Smooth muscle cell (in vitro differentiated cells): Measurements from ENCODE around the gene SART3. TPM values are rescaled to one million over a fixed set of nuclear protein-coding genes. Genes with fewer than 3 reads are reported as not detected.

Experiments
- DNase-seq: peaks from one replicate; lab custom pipeline; 2025; ENCODE audit not compliant: unreplicated experiment; lab: John Stamatoyannopoulos, UW
- H2AFZ ChIP-seq: fragments of 200-600 bp; sonication (generic); 2 replicates; pipeline ENCODE4 v1.6.0; 2016; ENCODE audit warnings: antibody characterized with exemption, low read depth, mild to moderate bottlenecking
- H3F3A ChIP-seq: fragments of 200-600 bp; sonication (generic); 2 replicates; pipeline ENCODE4 v1.6.0; 2017; ENCODE audit warnings: antibody characterized with exemption, low read depth
- H3K27ac ChIP-seq: fragments of 200-600 bp; sonication (generic); 2 replicates; pipeline ENCODE4 v1.5.1; 2016; ENCODE audit warnings: low read depth, mild to moderate bottlenecking
- H3K27me3 ChIP-seq: fragments of 200-600 bp; sonication (generic); 2 replicates; pipeline ENCODE4 v1.6.1; 2016; ENCODE audit warnings: low read depth, mild to moderate bottlenecking
- H3K36me3 ChIP-seq: fragments of 200-600 bp; sonication (generic); 2 replicates; pipeline ENCODE4 v1.5.1; 2016; ENCODE audit warnings: low read depth
- H3K4me1 ChIP-seq: fragments of 200-600 bp; sonication (generic); 2 replicates; pipeline ENCODE4 v1.5.1; 2016; ENCODE audit warnings: low read depth
- H3K4me2 ChIP-seq: fragments of 200-600 bp; sonication (generic); 2 replicates; pipeline ENCODE4 v1.6.0; 2016; ENCODE audit warnings: mild to moderate bottlenecking
- H3K4me3 ChIP-seq: fragments of 200-600 bp; sonication (generic); 2 replicates; pipeline ENCODE4 v1.5.1; 2016; ENCODE audit warnings: mild to moderate bottlenecking
- H3K79me2 ChIP-seq: fragments of 200-600 bp; sonication (generic); 2 replicates; pipeline ENCODE4 v1.6.0; 2016; ENCODE audit warnings: low read depth, mild to moderate bottlenecking
- H3K9ac ChIP-seq: fragments of 200-600 bp; sonication (generic); 2 replicates; pipeline ENCODE4 v1.6.0; 2016; ENCODE audit warnings: low read depth
- H3K9me3 ChIP-seq: fragments of 200-600 bp; sonication (generic); replicated peaks from 2 replicates; pipeline ENCODE4 v1.5.1; 2016; ENCODE audit warnings: low read depth
- H4K20me1 ChIP-seq: fragments of 200-600 bp; sonication (generic); 2 replicates; pipeline ENCODE4 v1.6.0; 2016; ENCODE audit warnings: low read depth
- WGBS: methylation state at CpG from one replicate; pipeline ENCODE4 v1.1.7; 2016; ENCODE audit warnings: low lambda C conversion rate; 5-methylcytosine and 5-hydroxymethylcytosine counted together
- polyA plus RNA-seq: library from polyadenylated mRNA; unstranded; fragments of >200 nt; fragmentation: Nextera tagmentation; extraction: Ambion mirVana; gene quantifications from 2 replicates; pipeline ENCODE4 v1.2.1, GENCODE V29; 2016
- total RNA-seq: library from RNA; depleted of rRNA; stranded (reverse); fragments of >200 nt; gene quantifications from 2 replicates; pipeline ENCODE4 v1.2.3, GENCODE V29; 2014
- TF ChIP-seq, protein P1 (sequence below): fragments of 200-600 bp; sonication (generic); IDR thresholded peaks from 2 replicates; pipeline ENCODE4 v1.5.1; 2017; ENCODE audit warnings: borderline replicate concordance, mild to moderate bottlenecking, antibody characterized with exemption; ENCODE audit not compliant: insufficient read depth, poor library complexity, severe bottlenecking

SART3 gene
- total and polyA plus RNA-seq, 2 experiments from 2014 or later, result 22.7 to 94.5 TPM

DNA sequence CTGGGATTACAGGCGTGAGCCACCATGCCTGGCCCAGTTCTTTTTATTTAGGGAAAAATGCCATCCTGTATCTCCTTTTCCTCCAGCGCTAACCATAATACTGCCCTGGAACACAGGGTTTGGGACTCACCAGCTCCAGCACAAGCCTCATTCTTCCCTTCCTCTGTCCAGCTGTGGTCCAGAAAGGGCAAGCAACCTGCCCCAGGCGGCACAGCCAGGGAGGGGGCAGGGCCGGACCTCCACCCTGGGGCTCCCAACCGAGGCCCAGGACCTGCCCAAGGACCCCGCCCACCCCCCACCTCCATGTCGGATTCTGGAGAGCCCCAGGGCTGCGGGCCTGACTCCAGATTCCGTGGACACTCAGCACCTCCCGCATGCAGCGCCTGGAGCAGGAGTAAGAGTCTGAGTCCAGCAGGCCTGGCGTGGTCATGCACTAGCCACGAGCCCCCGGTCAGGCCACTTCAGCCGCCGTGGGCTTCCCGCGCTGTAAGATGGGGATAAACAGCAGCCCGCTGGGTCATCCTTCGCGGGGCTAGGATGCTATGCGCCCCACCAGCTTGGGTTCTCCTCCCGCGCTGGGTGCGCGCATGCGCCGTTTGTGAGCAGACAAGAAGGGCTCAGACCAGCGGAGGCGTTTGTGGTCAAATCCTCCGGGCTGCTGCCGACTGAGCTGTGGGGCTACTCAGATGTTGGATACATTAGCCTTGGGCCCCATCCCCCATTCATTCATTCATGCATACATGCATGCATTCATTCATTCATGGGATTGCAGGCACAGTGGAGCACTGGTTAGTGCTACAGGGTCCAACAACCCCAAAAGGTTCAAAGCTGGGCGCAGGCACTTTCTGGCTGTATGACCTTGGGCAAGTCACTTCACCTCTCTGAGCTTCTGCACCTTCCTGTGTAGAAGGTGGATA, 20.6 kb upstream of the SART3 start:
- TF ChIP-seq, protein P1, sequence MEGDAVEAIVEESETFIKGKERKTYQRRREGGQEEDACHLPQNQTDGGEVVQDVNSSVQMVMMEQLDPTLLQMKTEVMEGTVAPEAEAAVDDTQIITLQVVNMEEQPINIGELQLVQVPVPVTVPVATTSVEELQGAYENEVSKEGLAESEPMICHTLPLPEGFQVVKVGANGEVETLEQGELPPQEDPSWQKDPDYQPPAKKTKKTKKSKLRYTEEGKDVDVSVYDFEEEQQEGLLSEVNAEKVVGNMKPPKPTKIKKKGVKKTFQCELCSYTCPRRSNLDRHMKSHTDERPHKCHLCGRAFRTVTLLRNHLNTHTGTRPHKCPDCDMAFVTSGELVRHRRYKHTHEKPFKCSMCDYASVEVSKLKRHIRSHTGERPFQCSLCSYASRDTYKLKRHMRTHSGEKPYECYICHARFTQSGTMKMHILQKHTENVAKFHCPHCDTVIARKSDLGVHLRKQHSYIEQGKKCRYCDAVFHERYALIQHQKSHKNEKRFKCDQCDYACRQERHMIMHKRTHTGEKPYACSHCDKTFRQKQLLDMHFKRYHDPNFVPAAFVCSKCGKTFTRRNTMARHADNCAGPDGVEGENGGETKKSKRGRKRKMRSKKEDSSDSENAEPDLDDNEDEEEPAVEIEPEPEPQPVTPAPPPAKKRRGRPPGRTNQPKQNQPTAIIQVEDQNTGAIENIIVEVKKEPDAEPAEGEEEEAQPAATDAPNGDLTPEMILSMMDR, result no peak
- Histone ChIP-seq H3K27ac (no peak overlapping the region), H3F3A (peaks cover 13% of the 10 kb centered on the region), H3K9me3 (no peaks in the 10 kb centered on the region), H2AFZ (no peak overlapping the region), H3K4me3 (no peak overlapping the region), H3K36me3 (no peaks in the 10 kb centered on the region), H4K20me1 (no peaks in the 10 kb centered on the region), H3K4me1 (peaks cover 12% of the 10 kb centered on the region), H3K27me3 (no peaks in the 10 kb centered on the region), H3K9ac (no peak overlapping the region), H3K4me2 (no peak overlapping the region), H3K79me2 (no peaks in the 10 kb centered on the region)
- WGBS, result 97% methylated on average over 31 of the region's 33 CpGs
- no peak for DNase-seq

GRCh38 chr12:108580531-108580930, 19.6 kb upstream of the SART3 start:
- H3K27ac ChIP-seq, result no peak overlapping the region

DNA sequence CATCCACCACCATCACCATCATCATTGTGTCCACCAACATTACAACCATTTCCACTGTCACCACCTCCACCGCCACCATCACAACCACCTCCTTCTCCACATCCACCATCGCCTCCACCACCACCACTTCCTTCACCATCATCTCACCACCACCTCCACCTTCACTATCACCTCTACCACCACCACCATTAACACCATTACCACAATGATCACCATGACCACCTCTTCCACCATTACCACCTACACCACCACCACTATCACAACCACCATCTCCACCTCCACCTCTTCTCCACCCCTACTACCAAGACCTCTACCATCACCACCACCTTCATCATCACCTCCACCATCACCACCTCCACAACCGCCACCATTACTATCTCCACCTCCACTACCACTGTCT, 17.8 kb upstream of the SART3 start:
- no peak overlapping the region for H3K27ac ChIP-seq
- no peaks in the 10 kb centered on the region for H3K79me2 ChIP-seq
- H3F3A ChIP-seq, result peaks cover 5% of the 10 kb centered on the region
- no peak overlapping the region for H3K4me3 ChIP-seq
- no peaks in the 10 kb centered on the region for H3K27me3 ChIP-seq
- no peaks in the 10 kb centered on the region for H3K36me3 ChIP-seq
- WGBS, result 96% methylated on average over 3 of the region's 3 CpGs
- TF ChIP-seq, protein P1, result no peak
- H4K20me1 ChIP-seq, result no peaks in the 10 kb centered on the region
- no peaks in the 10 kb centered on the region for H3K9me3 ChIP-seq
- H3K4me1 ChIP-seq, result peaks cover 7% of the 10 kb centered on the region
- no peak overlapping the region for H3K4me2 ChIP-seq
- H2AFZ ChIP-seq, result no peak overlapping the region
- no peak for DNase-seq
- no peak overlapping the region for H3K9ac ChIP-seq

More at GRCh38 chr12:108580531-108580930, 19.6 kb upstream of the SART3 start:
- no peak for DNase-seq
- Histone ChIP-seq H4K20me1 (no peaks in the 10 kb centered on the region), H3K79me2 (no peaks in the 10 kb centered on the region), H3K4me1 (peaks cover 12% of the 10 kb centered on the region), H3K9me3 (no peaks in the 10 kb centered on the region), H3K27me3 (no peaks in the 10 kb centered on the region), H3K36me3 (no peaks in the 10 kb centered on the region), H2AFZ (peak overlapping the region; percentile 28), H3K9ac (no peak overlapping the region), H3F3A (peaks cover 13% of the 10 kb centered on the region), H3K4me3 (no peak overlapping the region), H3K4me2 (no peak overlapping the region)
- WGBS, result 30% methylated on average over 3 of the region's 3 CpGs
- TF ChIP-seq, protein P1, result no peak
